Adrenal gland (tissue), 12 donors: ENCODE measurements around the gene TWNK. TPM values are rescaled to one million over a fixed set of nuclear protein-coding genes. Genes with fewer than 3 reads are reported as not detected.

Experiments
- DNase-seq, 7 donors: peaks; one replicate each; pipeline ENCODE4 v3.0.0-alpha.2; 2019 to 2020
- H3K27ac ChIP-seq, 5 donors: fragments of 200-600 bp; sonication (generic) in 4 of 5; 1 replicate in 3 of 5; 2 replicates in 2 of 5; pipeline versions ENCODE4 v1.5.1 to v1.8.0; 2016 to 2020; ENCODE audit warnings: mild to moderate bottlenecking in 1 of 5
- H3K27me3 ChIP-seq: fragments of 200-600 bp; 2 replicates; pipeline ENCODE4 v1.8.0; 2021
- H3K36me3 ChIP-seq, 2 donors: fragments of 200-600 bp; replicated peaks in 1 of 2; 1 replicate in 1 of 2; 2 replicates in 1 of 2; pipeline versions ENCODE4 v1.5.1 to v1.8.0; 2018 to 2022
- H3K4me1 ChIP-seq, 2 donors: fragments of 200-600 bp; replicated peaks in 1 of 2; 1 replicate in 1 of 2; 2 replicates in 1 of 2; pipeline versions ENCODE4 v1.5.1 to v1.8.0; 2018 to 2021
- H3K4me3 ChIP-seq, 4 donors: fragments of 200-600 bp; sonication (generic) in 3 of 4; one replicate each; pipeline ENCODE4 v1.5.1; 2016 to 2018
- H3K9me3 ChIP-seq, 3 donors: fragments of 200-600 bp; sonication (generic) in 1 of 3; replicated peaks in 1 of 3; 1 replicate in 2 of 3; 2 replicates in 1 of 3; pipeline versions ENCODE4 v1.5.1 to v1.8.0; 2016 to 2021
- POLR2A ChIP-seq, 2 donors: fragments of 450-650 bp; IDR thresholded peaks; one replicate each; pipeline ENCODE4 v1.6.1; 2017; ENCODE audit warnings: antibody characterized with exemption in 2 of 2, mild to moderate bottlenecking in 2 of 2, moderate library complexity in 1 of 2
- WGBS, 4 donors: extraction: QIAGEN DNeasy Blood & Tissue Kit in 2 of 4; methylation state at CpG; one replicate each; pipeline versions ENCODE4 v1.1.5 to v1.1.7; 2013 to 2017; 5-methylcytosine and 5-hydroxymethylcytosine counted together
- intact Hi-C, 2 donors: fragments of 100-400 bp; cut with DNase I; formaldehyde crosslinking; loops; one replicate each; pipeline versions ENCODE4 v1.14.1 to v1.15.0; 2022 to 2023
- polyA plus RNA-seq, 3 donors: library from polyadenylated mRNA; stranded (reverse); fragments of 200-250 nt in 2 of 3; fragments of 350-450 nt in 1 of 3; fragmentation: Illumina TruSeq in 1 of 3; extraction: RNeasy Lipid Tissue Mini Kit (QIAGEN cat#74804) in 1 of 3; gene quantifications; one replicate each; pipeline ENCODE4 v1.2.3, GENCODE V29; 2013 to 2014
- total RNA-seq, 9 donors: library from RNA; depleted of rRNA in 4 of 9; stranded (reverse); fragments of >200 nt in 4 of 9; fragments of 120-200 nt in 1 of 9; fragmentation: NEBNext Ultra II Directional in 1 of 9; extraction: Animal tissue kit (Norgen Biotek cat#: 25700) in 1 of 9; gene quantifications; one replicate each; pipeline versions ENCODE4 v1.1.0 to v1.2.4, GENCODE V29; 2013 to 2023
- TF ChIP-seq, protein P1 (sequence below), 6 experiments: fragments of 450-650 bp in 4 of 6; fragments of 200-600 bp in 2 of 6; sonication (generic) in 1 of 6; IDR thresholded peaks; 1 replicate in 5 of 6; 2 replicates in 1 of 6; pipeline versions ENCODE4 v1.5.1 to v1.8.0; 2016 to 2021; ENCODE audit warnings: antibody characterized with exemption in 6 of 6, mild to moderate bottlenecking in 2 of 6, moderate library complexity in 1 of 6
- donor health status: healthy with polysubstance abuse.
- donor health status: Bipolar disorder and iron deficiency.
- donor health status: DM: yes; HTN: yes; CAD: no.
- donor health status: DM: no; HTN: no; CAD: no.
- donor health status: DM: no; HTN: no; CAD: no.
- donor health status: DM: yes; HTN: yes; CAD: no.

TWNK gene
- total and polyA plus RNA-seq, 12 donors: 5.3 to 21.8 (median 9.3) TPM

DNA sequence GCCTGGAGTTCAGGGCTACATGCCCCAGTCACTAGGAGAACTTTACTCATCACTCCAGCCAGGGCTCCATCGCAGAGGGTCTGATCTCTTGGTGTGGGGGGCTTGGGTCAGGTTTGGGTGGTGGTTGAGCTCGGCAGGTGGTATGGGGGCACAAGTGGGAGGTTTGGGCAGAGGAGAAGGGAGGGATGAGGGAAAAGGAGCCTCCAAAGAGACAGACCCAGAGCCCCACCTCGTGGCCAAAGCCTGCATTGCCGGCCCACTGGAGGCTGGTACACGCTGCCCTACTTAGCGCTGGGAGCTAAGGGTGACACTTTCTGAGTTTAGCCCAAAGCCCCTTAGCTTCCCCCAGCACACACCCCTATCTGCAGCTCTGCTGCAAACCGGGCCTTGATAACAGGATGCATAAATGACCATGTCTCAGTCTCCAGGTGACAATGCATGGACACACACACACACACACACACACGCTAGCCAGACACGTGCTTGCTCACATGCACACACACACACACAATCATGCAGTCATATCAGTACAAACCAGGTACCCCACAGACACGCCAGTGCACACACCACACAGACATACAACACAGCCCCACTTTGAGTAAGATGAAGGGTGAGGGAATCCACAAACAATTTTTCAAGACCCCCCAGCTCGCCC, 27.0 kb downstream of the TWNK start:
- Histone ChIP-seq H3K4me1 (peaks cover 0 to 10% of the 10 kb centered on the region in 2 donors), H3K36me3 (no peaks in the 10 kb centered on the region), H3K27ac (no peak overlapping the region), H3K9me3 (no peaks in the 10 kb centered on the region), H3K27me3 (no peaks in the 10 kb centered on the region), H3K4me3 (no peak overlapping the region)
- no peak for TF ChIP-seq POLR2A (IDR thresholded peaks at IDR 0.05)
- TF ChIP-seq, protein P1, sequence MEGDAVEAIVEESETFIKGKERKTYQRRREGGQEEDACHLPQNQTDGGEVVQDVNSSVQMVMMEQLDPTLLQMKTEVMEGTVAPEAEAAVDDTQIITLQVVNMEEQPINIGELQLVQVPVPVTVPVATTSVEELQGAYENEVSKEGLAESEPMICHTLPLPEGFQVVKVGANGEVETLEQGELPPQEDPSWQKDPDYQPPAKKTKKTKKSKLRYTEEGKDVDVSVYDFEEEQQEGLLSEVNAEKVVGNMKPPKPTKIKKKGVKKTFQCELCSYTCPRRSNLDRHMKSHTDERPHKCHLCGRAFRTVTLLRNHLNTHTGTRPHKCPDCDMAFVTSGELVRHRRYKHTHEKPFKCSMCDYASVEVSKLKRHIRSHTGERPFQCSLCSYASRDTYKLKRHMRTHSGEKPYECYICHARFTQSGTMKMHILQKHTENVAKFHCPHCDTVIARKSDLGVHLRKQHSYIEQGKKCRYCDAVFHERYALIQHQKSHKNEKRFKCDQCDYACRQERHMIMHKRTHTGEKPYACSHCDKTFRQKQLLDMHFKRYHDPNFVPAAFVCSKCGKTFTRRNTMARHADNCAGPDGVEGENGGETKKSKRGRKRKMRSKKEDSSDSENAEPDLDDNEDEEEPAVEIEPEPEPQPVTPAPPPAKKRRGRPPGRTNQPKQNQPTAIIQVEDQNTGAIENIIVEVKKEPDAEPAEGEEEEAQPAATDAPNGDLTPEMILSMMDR (IDR thresholded peaks at IDR 0.05): peak; percentile 79 to 95 (median 88)
- intact Hi-C loops: loop anchor here in 1 of 2 donors (2.0 kb wide), 1 partner anchor 20 kb away; no protein-coding TSS in a partner anchor
- DNase-seq: peak; percentile 74 to 93 (median 87)
- 14 to 19% (median 16%) methylated on average over 8 to 11 of the region's 11 CpGs for WGBS, 4 donors

DNA sequence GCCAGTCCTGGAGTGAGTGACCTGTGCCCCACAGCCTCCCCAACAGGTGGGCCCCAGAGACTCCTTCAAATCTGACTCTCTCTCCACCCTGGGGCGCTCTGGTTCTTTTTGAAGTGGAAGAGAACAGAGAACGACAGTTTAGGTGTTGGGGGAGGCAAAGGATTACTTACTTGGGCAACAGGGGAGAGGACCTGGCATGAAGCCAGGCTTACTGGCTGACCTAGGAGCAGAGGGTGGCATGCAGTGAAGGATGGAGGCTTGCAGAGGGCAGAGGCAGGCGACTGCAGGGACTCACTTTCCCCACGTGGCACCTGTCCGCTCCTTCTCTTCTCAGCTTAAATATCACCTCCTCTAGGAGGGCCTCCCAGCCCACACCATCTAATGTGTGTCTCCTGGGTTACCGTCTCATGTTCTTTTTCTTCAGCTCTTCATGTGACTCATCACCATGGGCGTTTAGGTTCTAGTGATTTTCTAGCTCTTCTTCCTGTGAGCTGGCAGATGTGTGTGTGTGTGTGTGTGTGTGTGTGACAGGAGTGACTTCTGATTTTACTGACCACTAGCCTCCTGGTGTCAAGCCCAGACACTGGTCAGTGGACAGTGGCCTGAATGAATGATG, 27.7 kb downstream of the TWNK start:
- DNase-seq: no peak
- TF ChIP-seq, protein P1 (IDR thresholded peaks at IDR 0.05): no peak
- TF ChIP-seq POLR2A (IDR thresholded peaks at IDR 0.05): no peak
- H3K36me3 ChIP-seq: no peaks in the 10 kb centered on the region
- intact Hi-C loops: loop anchor here in 1 of 2 donors (2.0 kb wide), 1 partner anchor 20 kb away; no protein-coding TSS in a partner anchor
- H3K27ac ChIP-seq: no peak overlapping the region
- no peaks in the 10 kb centered on the region for H3K9me3 ChIP-seq
- H3K4me1 ChIP-seq: peaks cover 0 to 10% of the 10 kb centered on the region in 2 donors
- 28 to 44% (median 35%) methylated on average over 6 to 7 of the region's 7 CpGs for WGBS, 4 donors
- no peak overlapping the region for H3K4me3 ChIP-seq
- no peaks in the 10 kb centered on the region for H3K27me3 ChIP-seq

DNA sequence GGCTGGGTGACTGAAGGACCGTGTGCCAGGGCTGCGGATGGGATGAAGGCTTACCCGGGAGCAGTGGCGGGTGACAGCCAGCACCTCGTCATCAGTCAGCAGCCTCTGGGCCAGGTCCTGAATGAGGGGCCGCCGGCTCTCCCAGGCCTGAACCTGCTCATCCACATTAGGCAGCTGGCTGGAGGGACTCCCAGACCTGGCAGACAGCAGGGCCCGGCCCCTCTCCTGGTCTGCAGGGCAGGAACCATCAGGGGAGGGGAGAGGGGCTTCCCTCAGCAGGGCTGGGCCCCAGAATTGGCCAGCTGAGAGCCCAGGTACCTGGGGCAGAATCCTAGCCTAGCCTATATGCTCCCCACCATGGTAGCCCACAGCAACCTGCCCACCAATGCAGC, 28.2 kb downstream of the TWNK start:
- H3K9me3 ChIP-seq: no peaks in the 10 kb centered on the region
- H3K36me3 ChIP-seq: no peaks in the 10 kb centered on the region
- peaks cover 0 to 10% of the 10 kb centered on the region in 2 donors for H3K4me1 ChIP-seq
- WGBS, 4 donors: 74 to 79% (median 75%) methylated on average over 4 to 8 of the region's 8 CpGs
- no peak for DNase-seq
- no peaks in the 10 kb centered on the region for H3K27me3 ChIP-seq
- no peak overlapping the region for H3K4me3 ChIP-seq
- intact Hi-C loops: loop anchor here in 1 of 2 donors (2.0 kb wide), 1 partner anchor 21 kb away; no protein-coding TSS in a partner anchor
- H3K27ac ChIP-seq: no peak overlapping the region
- TF ChIP-seq, protein P1 (IDR thresholded peaks at IDR 0.05): no peak
- no peak for TF ChIP-seq POLR2A (IDR thresholded peaks at IDR 0.05)

DNA sequence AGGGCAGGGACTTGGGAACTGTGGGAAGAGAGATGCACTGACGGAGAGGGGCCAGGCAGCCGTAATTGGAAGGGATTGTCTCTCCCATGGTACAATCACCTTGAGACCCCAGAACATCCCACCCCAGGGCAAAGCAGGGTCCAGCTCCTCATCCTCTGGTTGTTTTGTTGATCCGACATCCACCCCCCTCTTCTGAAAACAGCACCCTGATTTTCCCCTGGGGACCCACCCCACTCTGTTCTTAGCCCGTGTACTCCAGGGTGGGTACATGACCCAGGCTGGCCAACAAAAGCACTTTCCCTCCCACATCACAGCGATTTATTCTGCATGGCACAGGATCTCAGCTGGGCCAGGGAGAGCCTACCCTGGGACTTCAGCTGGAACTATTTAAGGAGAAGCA, 29.5 kb downstream of the TWNK start:
- Histone ChIP-seq H3K27ac (no peak overlapping the region), H3K36me3 (no peaks in the 10 kb centered on the region), H3K4me3 (no peak overlapping the region), H3K4me1 (peaks cover 0 to 10% of the 10 kb centered on the region in 2 donors), H3K27me3 (no peaks in the 10 kb centered on the region), H3K9me3 (no peaks in the 10 kb centered on the region)
- 60 to 66% (median 64%) methylated on average over 5 of the region's 5 CpGs for WGBS, 4 donors
- TF ChIP-seq POLR2A (IDR thresholded peaks at IDR 0.05): no peak
- intact Hi-C loops: no loop called here
- no peak for DNase-seq
